Lower leg skin (tissue), 4 donors: Measurements from ENCODE around the gene HDAC9. TPM values are rescaled to one million over a fixed set of nuclear protein-coding genes. Genes with fewer than 3 reads are reported as not detected.

Experiments
- DNase-seq, 2 donors: peaks; one replicate each; pipeline ENCODE4 v3.0.0-alpha.2; 2019; ENCODE audit warnings: low spot score in 2 of 2
- H3K4me3 ChIP-seq: fragments of 200-600 bp; sonication (generic); 2 replicates; pipeline ENCODE4 v1.5.1; 2017; ENCODE audit warnings: mild to moderate bottlenecking, low read depth; ENCODE audit not compliant: poor library complexity, severe bottlenecking
- POLR2A ChIP-seq, 2 donors: fragments of 450-650 bp; IDR thresholded peaks; one replicate each; pipeline ENCODE4 v1.6.1; 2016 to 2017; ENCODE audit warnings: antibody characterized with exemption in 2 of 2, mild to moderate bottlenecking in 1 of 2, moderate library complexity in 1 of 2
- WGBS, 2 donors: methylation state at CpG; one replicate each; pipeline ENCODE4 v1.1.5; 2018; 5-methylcytosine and 5-hydroxymethylcytosine counted together
- intact Hi-C: fragments of 100-400 bp; cut with DNase I; formaldehyde crosslinking; loops from one replicate; pipeline ENCODE4 v1.15.0; 2023; ENCODE audit warnings: low total_unique reads
- total RNA-seq, 4 donors: library from RNA; depleted of rRNA; stranded (reverse); fragments of >200 nt; gene quantifications; one replicate each; pipeline ENCODE4 v1.1.0, GENCODE V29; 2016
- TF ChIP-seq, protein P1 (sequence below), 3 donors: fragments of 450-650 bp; IDR thresholded peaks; one replicate each; pipeline ENCODE4 v1.5.1; 2016; ENCODE audit warnings: antibody characterized with exemption in 3 of 3, mild to moderate bottlenecking in 3 of 3, moderate library complexity in 2 of 3

Gene HDAC9
- total RNA-seq, 4 donors from 2014 or later, result 3.1 to 5.5 (median 4.7) TPM

GRCh38 chr7:18529239-18529638 is 33.7 kb downstream of the HDAC9 start:
- no peak for TF ChIP-seq POLR2A (IDR thresholded peaks at IDR 0.05)
- TF ChIP-seq, protein P1, sequence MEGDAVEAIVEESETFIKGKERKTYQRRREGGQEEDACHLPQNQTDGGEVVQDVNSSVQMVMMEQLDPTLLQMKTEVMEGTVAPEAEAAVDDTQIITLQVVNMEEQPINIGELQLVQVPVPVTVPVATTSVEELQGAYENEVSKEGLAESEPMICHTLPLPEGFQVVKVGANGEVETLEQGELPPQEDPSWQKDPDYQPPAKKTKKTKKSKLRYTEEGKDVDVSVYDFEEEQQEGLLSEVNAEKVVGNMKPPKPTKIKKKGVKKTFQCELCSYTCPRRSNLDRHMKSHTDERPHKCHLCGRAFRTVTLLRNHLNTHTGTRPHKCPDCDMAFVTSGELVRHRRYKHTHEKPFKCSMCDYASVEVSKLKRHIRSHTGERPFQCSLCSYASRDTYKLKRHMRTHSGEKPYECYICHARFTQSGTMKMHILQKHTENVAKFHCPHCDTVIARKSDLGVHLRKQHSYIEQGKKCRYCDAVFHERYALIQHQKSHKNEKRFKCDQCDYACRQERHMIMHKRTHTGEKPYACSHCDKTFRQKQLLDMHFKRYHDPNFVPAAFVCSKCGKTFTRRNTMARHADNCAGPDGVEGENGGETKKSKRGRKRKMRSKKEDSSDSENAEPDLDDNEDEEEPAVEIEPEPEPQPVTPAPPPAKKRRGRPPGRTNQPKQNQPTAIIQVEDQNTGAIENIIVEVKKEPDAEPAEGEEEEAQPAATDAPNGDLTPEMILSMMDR (IDR thresholded peaks at IDR 0.05), result no peak
- intact Hi-C loops, result no loop called here
- no peak overlapping the region for H3K4me3 ChIP-seq
- DNase-seq, result no peak
- WGBS, 2 donors, result 59 to 70% methylated on average over 1 of the region's 1 CpG

- intact Hi-C loops, result no loop called here
- TF ChIP-seq, protein P1 (IDR thresholded peaks at IDR 0.05), result no peak
- TF ChIP-seq POLR2A (IDR thresholded peaks at IDR 0.05), result no peak
- H3K4me3 ChIP-seq, result no peak overlapping the region
- WGBS, 2 donors, result 76 to 77% methylated on average over 5 of the region's 5 CpGs
- no peak for DNase-seq
Observed at GRCh38 chr7:18530224-18531179, 35.0 kb downstream of the HDAC9 start.

DNA sequence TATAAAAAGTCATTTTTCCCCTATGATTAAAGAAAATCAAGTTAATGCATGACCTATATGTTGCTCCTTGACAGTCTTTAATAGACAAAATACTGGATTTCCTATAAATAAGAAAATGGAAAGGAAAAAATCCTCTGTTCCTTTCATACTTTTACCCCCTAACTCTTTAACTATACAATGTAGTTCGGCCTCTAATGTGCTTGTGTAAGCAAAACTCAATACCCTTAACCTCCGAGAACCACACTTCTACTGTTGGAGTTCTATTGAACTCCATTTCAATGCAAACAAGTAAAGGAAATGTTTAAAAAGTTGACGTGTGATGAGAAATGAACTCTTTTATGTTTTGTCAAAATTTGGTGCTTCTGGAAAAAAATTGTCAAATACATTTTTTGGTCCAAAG is 36.0 kb downstream of the HDAC9 start:
- no peak overlapping the region for H3K4me3 ChIP-seq
- 86 to 88% methylated on average over 3 of the region's 3 CpGs for WGBS, 2 donors
- no peak for DNase-seq
- no peak for TF ChIP-seq POLR2A (IDR thresholded peaks at IDR 0.05)
- TF ChIP-seq, protein P1 (IDR thresholded peaks at IDR 0.05), result no peak
- intact Hi-C loops, result no loop called here

GRCh38 chr7:18532813-18533212 is 37.3 kb downstream of the HDAC9 start:
- intact Hi-C loops, result no loop called here
- TF ChIP-seq, protein P1 (IDR thresholded peaks at IDR 0.05), result no peak
- TF ChIP-seq POLR2A (IDR thresholded peaks at IDR 0.05), result no peak
- 81 to 83% methylated on average over 2 of the region's 2 CpGs for WGBS, 2 donors
- no peak overlapping the region for H3K4me3 ChIP-seq
- DNase-seq, result no peak

DNA sequence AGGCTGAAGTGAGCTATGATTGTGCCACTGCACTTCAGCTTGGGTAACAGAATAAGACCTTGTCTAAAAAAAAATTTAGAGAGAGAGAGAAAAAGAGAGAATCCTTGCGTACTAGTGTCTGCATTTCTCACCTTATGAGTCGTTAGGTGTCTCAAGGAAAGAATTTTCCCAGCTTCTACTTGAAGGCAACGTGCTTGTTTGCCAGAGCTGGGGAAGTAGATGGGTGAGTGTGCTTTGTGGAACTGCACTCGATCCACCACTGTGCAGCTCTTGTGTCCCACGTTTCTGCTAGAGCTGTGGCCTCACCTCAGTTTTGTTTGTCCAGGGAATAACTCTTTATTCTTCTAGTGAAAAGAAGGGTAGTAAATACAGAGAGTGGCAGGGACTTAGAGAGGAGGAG is 38.9 kb downstream of the HDAC9 start:
- intact Hi-C loops, result no loop called here
- H3K4me3 ChIP-seq, result no peak overlapping the region
- 80 to 81% methylated on average over 5 of the region's 5 CpGs for WGBS, 2 donors
- no peak for DNase-seq
- TF ChIP-seq, protein P1 (IDR thresholded peaks at IDR 0.05), result no peak
- no peak for TF ChIP-seq POLR2A (IDR thresholded peaks at IDR 0.05)
